A673 (cell line): ENCODE data around the gene OR8B3. TPM values are rescaled to one million over a fixed set of nuclear protein-coding genes. Genes with fewer than 3 reads are reported as not detected.

Source experiments
- BruUV-seq: library from RNA; stranded (reverse); fragments of 400-500 nt; replicated peaks from 2 replicates; lab custom pipeline; 2021; lab: Mats Ljungman, UMichigan
- CTCF ChIA-PET: fragments of 300-600 bp; sonication (Branson Sonifier 250); formaldehyde crosslinking; loops from one replicate; lab custom pipeline; 2022; ENCODE audit warnings: antibody characterized with exemption; lab: Charles Lee
- POLR2A ChIA-PET: fragments of 300-600 bp; sonication (Branson Sonifier 250); formaldehyde crosslinking; loops from one replicate; lab custom pipeline; 2022; ENCODE audit warnings: antibody characterized with exemption; ENCODE audit not compliant: low non-redundant PET; lab: Charles Lee
- DNase-seq: peaks from one replicate; pipeline ENCODE4 v3.0.0-alpha.2; 2015; ENCODE audit warnings: low spot score
- H3K27ac ChIP-seq: fragments of 200-600 bp; sonication (generic); 2 replicates; pipeline ENCODE4 v1.5.1; 2016; ENCODE audit warnings: mixed run types, low read depth, mild to moderate bottlenecking, mixed read lengths, antibody characterized with exemption, low read length; ENCODE audit not compliant: poor library complexity, severe bottlenecking
- H3K27me3 ChIP-seq: fragments of 200-600 bp; sonication (generic); replicated peaks from 2 replicates; pipeline ENCODE4 v1.6.1; 2017; ENCODE audit warnings: mixed run types, low read depth, mild to moderate bottlenecking, mixed read lengths, antibody characterized with exemption, low read length; ENCODE audit not compliant: insufficient read depth, poor library complexity
- H3K36me3 ChIP-seq: fragments of 200-600 bp; sonication (generic); 2 replicates; pipeline ENCODE4 v1.6.1; 2016; ENCODE audit warnings: mixed run types, mild to moderate bottlenecking, mixed read lengths, antibody characterized with exemption, low read length; ENCODE audit not compliant: insufficient read depth, poor library complexity, severe bottlenecking
- H3K4me1 ChIP-seq: fragments of 200-600 bp; sonication (generic); 2 replicates; pipeline ENCODE4 v1.6.1; 2017; ENCODE audit warnings: mixed run types, mild to moderate bottlenecking, mixed read lengths, antibody characterized with exemption, low read length; ENCODE audit not compliant: insufficient read depth, poor library complexity, severe bottlenecking
- H3K4me3 ChIP-seq: fragments of 200-600 bp; sonication (generic); 2 replicates; pipeline ENCODE4 v1.5.1; 2016; ENCODE audit warnings: low read depth, mixed run types, mild to moderate bottlenecking, mixed read lengths, low read length; ENCODE audit not compliant: poor library complexity, severe bottlenecking
- H3K9me3 ChIP-seq: fragments of 200-600 bp; sonication (generic); 2 replicates; pipeline ENCODE4 v1.6.1; 2016; ENCODE audit warnings: mixed run types, low read depth, mild to moderate bottlenecking, mixed read lengths, antibody characterized with exemption, low read length; ENCODE audit not compliant: poor library complexity, severe bottlenecking
- CTCF ChIP-seq: fragments of 300-800, 200-600 bp; sonication (generic); conservative IDR thresholded peaks from 2 replicates; pipeline ENCODE4 v1.5.1; 2017; ENCODE audit warnings: low read depth, mild to moderate bottlenecking, antibody characterized with exemption, low read length, moderate library complexity, mixed read lengths
- EZH2 ChIP-seq: fragments of 200-600 bp; sonication (generic); IDR thresholded peaks from 2 replicates; pipeline ENCODE4 v1.6.1; 2017; ENCODE audit warnings: borderline replicate concordance, low read depth, mild to moderate bottlenecking, mixed read lengths, antibody characterized with exemption, low read length; ENCODE audit not compliant: poor library complexity, severe bottlenecking
- intact Hi-C: fragments of 100-400 bp; cut with micrococcal nuclease; formaldehyde crosslinking; loops from one replicate; pipeline ENCODE4 v1.10.0; 2022; ENCODE audit not compliant: unreplicated experiment
- total RNA-seq: library from RNA; stranded (reverse); gene quantifications from 2 replicates; pipeline ENCODE4 v1.2.3, GENCODE V29; 2021

Gene OR8B3
- total RNA-seq, 1 experiment from 2014 or later, result not detected

GRCh38 chr11:124442847-124443246 lies 44.0 kb upstream of the OR8B3 start:
- no peak for TF ChIP-seq CTCF
- no peak for TF ChIP-seq EZH2
- BruUV-seq, result no TSS peak
- DNase-seq, result no peak
- Histone ChIP-seq H3K27ac (no peak overlapping the region), H3K9me3 (no peaks in the 10 kb centered on the region), H3K27me3 (no peaks in the 10 kb centered on the region), H3K4me1 (no peaks in the 10 kb centered on the region), H3K4me3 (no peak overlapping the region), H3K36me3 (no peaks in the 10 kb centered on the region)
- intact Hi-C loops, result no loop called here
- ChIA-PET POLR2A (no interaction called here), CTCF (no interaction called here)

- TF ChIP-seq CTCF (peak; percentile 36), EZH2 (no peak)
- BruUV-seq, result no TSS peak
Observed at GRCh38 chr11:124442442-124442841, 43.6 kb upstream of the OR8B3 start.

GRCh38 chr11:124441519-124441918 lies 42.7 kb upstream of the OR8B3 start:
- H3K27ac ChIP-seq, result no peak overlapping the region
- ChIA-PET CTCF (no interaction called here), POLR2A (no interaction called here)
- no TSS peak for BruUV-seq
- H3K4me3 ChIP-seq, result no peak overlapping the region
- no peaks in the 10 kb centered on the region for H3K4me1 ChIP-seq
- DNase-seq, result no peak
- TF ChIP-seq EZH2 (no peak), CTCF (no peak)
- intact Hi-C loops, result no loop called here
- H3K36me3 ChIP-seq, result no peaks in the 10 kb centered on the region
- H3K9me3 ChIP-seq, result no peaks in the 10 kb centered on the region
- no peaks in the 10 kb centered on the region for H3K27me3 ChIP-seq

More at GRCh38 chr11:124442442-124442841, 43.6 kb upstream of the OR8B3 start:
- no peaks in the 10 kb centered on the region for H3K4me1 ChIP-seq
- no peak overlapping the region for H3K4me3 ChIP-seq
- intact Hi-C loops, result no loop called here
- H3K9me3 ChIP-seq, result no peaks in the 10 kb centered on the region
- DNase-seq, result peak; percentile 10
- POLR2A ChIA-PET, result no interaction called here
- H3K27me3 ChIP-seq, result no peaks in the 10 kb centered on the region
- H3K27ac ChIP-seq, result no peak overlapping the region
- H3K36me3 ChIP-seq, result no peaks in the 10 kb centered on the region
- CTCF ChIA-PET, result interaction anchor here (0.6 to 0.7 kb wide), 2 partner anchors 10 to 40 kb away, joined by 3 to 4 read pairs; no protein-coding TSS in a partner anchor
